Neural crest cell (in vitro differentiated cells): ENCODE data around the gene POLR2A. TPM values are rescaled to one million over a fixed set of nuclear protein-coding genes. Genes with fewer than 3 reads are reported as not detected.

Source experiments
- DNase-seq: peaks from one replicate; pipeline ENCODE4 v3.0.0; 2021; ENCODE audit warnings: low read depth, mixed read lengths, low spot score
- H3K27ac Mint-ChIP-seq: one replicate; pipeline ENCODE4 v1.8.0; 2021; ENCODE audit warnings: mild to moderate bottlenecking, mixed read lengths; ENCODE audit not compliant: unreplicated experiment
- H3K27me3 Mint-ChIP-seq: 2 replicates; pipeline ENCODE4 v1.8.0; 2021; ENCODE audit warnings: low read depth, mild to moderate bottlenecking, mixed read lengths
- H3K36me3 Mint-ChIP-seq: 2 replicates; pipeline ENCODE4 v1.8.0; 2021; ENCODE audit warnings: low read depth, mild to moderate bottlenecking, mixed read lengths
- H3K4me1 Mint-ChIP-seq: 2 replicates; pipeline ENCODE4 v1.8.0; 2021; ENCODE audit warnings: mixed read lengths
- H3K4me3 Mint-ChIP-seq: one replicate; pipeline ENCODE4 v1.8.0; 2021; ENCODE audit warnings: mild to moderate bottlenecking, mixed read lengths
- H3K9me3 Mint-ChIP-seq: 2 replicates; pipeline ENCODE4 v1.8.0; 2021; ENCODE audit warnings: mixed read lengths
- CTCF ChIP-seq: fragments of 200-600 bp; sonication (generic); conservative IDR thresholded peaks from 2 replicates; pipeline ENCODE4 v1.5.0; 2021; ENCODE audit warnings: antibody characterized with exemption, mild to moderate bottlenecking
- total RNA-seq: library from RNA; stranded (reverse); gene quantifications from 2 replicates; pipeline ENCODE4 v1.2.1, GENCODE V29; 2021

Gene POLR2A
- total RNA-seq, 1 donor from 2014 or later = 181 TPM

- Mint-ChIP-seq H3K4me3 (no peak overlapping the region), H3K27me3 (no peaks in the 10 kb centered on the region), H3K9me3 (no peaks in the 10 kb centered on the region), H3K4me1 (peaks cover 19% of the 10 kb centered on the region), H3K27ac (no peak overlapping the region), H3K36me3 (peaks cover 2% of the 10 kb centered on the region)
- TF ChIP-seq CTCF = no peak
- no peak for DNase-seq
Measured at GRCh38 chr17:7464081-7464480, 20.1 kb upstream of the POLR2A start.

- no peak overlapping the region for H3K27ac Mint-ChIP-seq
- DNase-seq = no peak
- no peaks in the 10 kb centered on the region for H3K9me3 Mint-ChIP-seq
- no peak for TF ChIP-seq CTCF
- H3K4me1 Mint-ChIP-seq = peaks cover 19% of the 10 kb centered on the region
- no peak overlapping the region for H3K4me3 Mint-ChIP-seq
- H3K27me3 Mint-ChIP-seq = no peaks in the 10 kb centered on the region
- H3K36me3 Mint-ChIP-seq = peaks cover 2% of the 10 kb centered on the region
Measured at GRCh38 chr17:7465597-7466275, 18.4 kb upstream of the POLR2A start.

GRCh38 chr17:7466318-7466638, 17.9 kb upstream of the POLR2A start:
- Mint-ChIP-seq H3K9me3 (no peaks in the 10 kb centered on the region), H3K4me1 (peaks cover 16% of the 10 kb centered on the region), H3K4me3 (no peak overlapping the region), H3K36me3 (no peaks in the 10 kb centered on the region), H3K27ac (no peak overlapping the region), H3K27me3 (no peaks in the 10 kb centered on the region)
- no peak for DNase-seq
- TF ChIP-seq CTCF = no peak

GRCh38 chr17:7466639-7467341, 17.4 kb upstream of the POLR2A start:
- no peak for DNase-seq
- Mint-ChIP-seq H3K36me3 (no peaks in the 10 kb centered on the region), H3K27ac (no peak overlapping the region), H3K4me1 (peaks cover 14% of the 10 kb centered on the region), H3K9me3 (no peaks in the 10 kb centered on the region), H3K4me3 (no peak overlapping the region), H3K27me3 (no peaks in the 10 kb centered on the region)
- TF ChIP-seq CTCF = no peak

GRCh38 chr17:7467498-7467897, 16.7 kb upstream of the POLR2A start:
- DNase-seq = no peak
- Mint-ChIP-seq H3K4me1 (peaks cover 14% of the 10 kb centered on the region), H3K9me3 (no peaks in the 10 kb centered on the region), H3K27ac (peak overlapping the region; percentile 27), H3K4me3 (peak overlapping the region; percentile 32), H3K27me3 (no peaks in the 10 kb centered on the region), H3K36me3 (no peaks in the 10 kb centered on the region)
- TF ChIP-seq CTCF = no peak
